Measurements from ENCODE around the gene SEMA3E.

SEMA3E gene

DNA sequence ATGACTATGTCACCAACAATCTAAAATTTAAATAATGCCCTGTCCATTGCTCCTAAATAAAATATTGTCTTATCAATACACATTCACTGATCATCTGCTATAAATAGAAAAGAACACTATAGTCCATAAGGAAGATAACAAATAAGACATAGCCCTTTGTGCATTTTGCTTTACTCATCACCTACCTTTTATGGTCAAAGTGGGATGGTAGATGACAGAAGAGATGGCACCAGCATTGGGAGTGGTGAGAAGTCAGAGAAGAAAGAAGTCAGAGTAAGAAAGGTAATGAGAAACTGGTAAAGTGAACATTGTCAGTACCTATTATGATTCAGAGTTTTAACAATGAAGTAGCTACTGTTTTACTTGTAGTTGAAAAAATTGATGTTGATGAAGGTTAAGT, 31.1 kb downstream of the SEMA3E start:
- Histone ChIP-seq H3K4me2 (no peak overlapping the region), H3K4me1 (ENCODE audit: low read depth, poor library complexity, severe bottlenecking) (no peaks in the 10 kb centered on the region), H3K27me3 (ENCODE audit: insufficient read depth, low read depth) (no peaks in the 10 kb centered on the region), H3K79me2 (ENCODE audit: insufficient read depth, low read depth) (no peaks in the 10 kb centered on the region), H2AFZ (ENCODE audit: low read depth) (no peak overlapping the region), H3K36me3 (ENCODE audit: insufficient read depth) (no peaks in the 10 kb centered on the region), H3K9ac (no peak overlapping the region), H3K27ac (no peak overlapping the region), H3K4me3 (IDR thresholded peaks at IDR 0.05; ENCODE audit: insufficient read depth, low read depth, low read length) (no peak overlapping the region), H4K20me1 (ENCODE audit: insufficient read depth) (no peaks in the 10 kb centered on the region)
- TF ChIP-seq, protein P1, sequence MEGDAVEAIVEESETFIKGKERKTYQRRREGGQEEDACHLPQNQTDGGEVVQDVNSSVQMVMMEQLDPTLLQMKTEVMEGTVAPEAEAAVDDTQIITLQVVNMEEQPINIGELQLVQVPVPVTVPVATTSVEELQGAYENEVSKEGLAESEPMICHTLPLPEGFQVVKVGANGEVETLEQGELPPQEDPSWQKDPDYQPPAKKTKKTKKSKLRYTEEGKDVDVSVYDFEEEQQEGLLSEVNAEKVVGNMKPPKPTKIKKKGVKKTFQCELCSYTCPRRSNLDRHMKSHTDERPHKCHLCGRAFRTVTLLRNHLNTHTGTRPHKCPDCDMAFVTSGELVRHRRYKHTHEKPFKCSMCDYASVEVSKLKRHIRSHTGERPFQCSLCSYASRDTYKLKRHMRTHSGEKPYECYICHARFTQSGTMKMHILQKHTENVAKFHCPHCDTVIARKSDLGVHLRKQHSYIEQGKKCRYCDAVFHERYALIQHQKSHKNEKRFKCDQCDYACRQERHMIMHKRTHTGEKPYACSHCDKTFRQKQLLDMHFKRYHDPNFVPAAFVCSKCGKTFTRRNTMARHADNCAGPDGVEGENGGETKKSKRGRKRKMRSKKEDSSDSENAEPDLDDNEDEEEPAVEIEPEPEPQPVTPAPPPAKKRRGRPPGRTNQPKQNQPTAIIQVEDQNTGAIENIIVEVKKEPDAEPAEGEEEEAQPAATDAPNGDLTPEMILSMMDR (conservative IDR thresholded peaks at IDR 0.05; ENCODE audit: low read depth, low read length) = no peak

DNA sequence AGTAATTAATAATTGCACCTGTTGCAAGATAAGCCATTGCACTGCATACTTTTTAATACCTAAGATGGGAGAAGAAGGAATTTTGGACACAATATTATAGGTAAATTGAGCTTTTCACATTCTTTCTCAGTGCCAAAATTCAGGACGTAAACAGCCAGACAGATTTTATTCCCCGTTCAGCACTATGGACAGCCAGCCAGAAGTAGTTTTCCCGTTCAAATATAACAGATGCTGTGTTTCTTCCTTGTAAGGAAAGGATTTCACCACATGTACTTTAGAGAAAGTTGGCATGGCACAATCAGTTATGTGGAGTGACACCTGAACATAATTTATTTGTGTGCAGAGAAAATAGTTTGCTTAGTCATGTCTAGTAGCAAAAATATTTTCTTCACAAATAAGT, 34.8 kb downstream of the SEMA3E start:
- Histone ChIP-seq H3K4me3 (IDR thresholded peaks at IDR 0.05; ENCODE audit: insufficient read depth, low read depth, low read length) (no peak overlapping the region), H3K4me1 (ENCODE audit: low read depth, poor library complexity, severe bottlenecking) (no peaks in the 10 kb centered on the region)

DNA sequence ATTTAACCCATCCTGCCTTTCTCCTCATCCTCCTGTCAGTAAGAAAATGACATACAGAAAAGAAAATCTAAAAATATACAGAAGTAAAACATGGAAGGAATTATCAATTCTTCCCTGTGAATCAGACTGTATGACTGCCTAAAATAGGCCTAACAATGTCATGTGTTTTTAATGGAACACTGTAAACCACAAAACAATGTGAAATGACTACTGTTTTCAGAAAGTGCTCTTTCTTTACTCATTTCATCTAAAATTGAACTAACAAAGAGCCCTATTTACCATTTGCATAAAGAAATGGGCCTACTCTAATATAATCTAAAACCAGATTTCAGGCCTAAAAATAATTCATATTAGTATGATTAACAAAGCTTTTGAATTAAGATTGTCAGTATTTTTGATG, 35.7 kb downstream of the SEMA3E start:
- Histone ChIP-seq H3K27ac (no peak overlapping the region), H2AFZ (ENCODE audit: low read depth) (no peak overlapping the region), H3K79me2 (ENCODE audit: insufficient read depth, low read depth) (no peaks in the 10 kb centered on the region), H3K4me3 (IDR thresholded peaks at IDR 0.05; ENCODE audit: insufficient read depth, low read depth, low read length) (no peak overlapping the region), H4K20me1 (ENCODE audit: insufficient read depth) (no peaks in the 10 kb centered on the region), H3K36me3 (ENCODE audit: insufficient read depth) (no peaks in the 10 kb centered on the region), H3K27me3 (ENCODE audit: insufficient read depth, low read depth) (no peaks in the 10 kb centered on the region), H3K4me1 (ENCODE audit: low read depth, poor library complexity, severe bottlenecking) (no peaks in the 10 kb centered on the region), H3K9ac (no peak overlapping the region), H3K4me2 (no peak overlapping the region)
- TF ChIP-seq, protein P1 (conservative IDR thresholded peaks at IDR 0.05; ENCODE audit: low read depth, low read length) = no peak

More for the DNA sequence above, 34.8 kb downstream of the SEMA3E start:
- H3K36me3 ChIP-seq (ENCODE audit: insufficient read depth) = no peaks in the 10 kb centered on the region
- no peak overlapping the region for H3K4me2 ChIP-seq
- H3K27me3 ChIP-seq (ENCODE audit: insufficient read depth, low read depth) = no peaks in the 10 kb centered on the region
- H3K9ac ChIP-seq = no peak overlapping the region
- no peak overlapping the region for H2AFZ ChIP-seq (ENCODE audit: low read depth)
- H3K79me2 ChIP-seq (ENCODE audit: insufficient read depth, low read depth) = no peaks in the 10 kb centered on the region
- no peaks in the 10 kb centered on the region for H4K20me1 ChIP-seq (ENCODE audit: insufficient read depth)
- no peak overlapping the region for H3K27ac ChIP-seq
- TF ChIP-seq, protein P1 (conservative IDR thresholded peaks at IDR 0.05; ENCODE audit: low read depth, low read length) = no peak

DNA sequence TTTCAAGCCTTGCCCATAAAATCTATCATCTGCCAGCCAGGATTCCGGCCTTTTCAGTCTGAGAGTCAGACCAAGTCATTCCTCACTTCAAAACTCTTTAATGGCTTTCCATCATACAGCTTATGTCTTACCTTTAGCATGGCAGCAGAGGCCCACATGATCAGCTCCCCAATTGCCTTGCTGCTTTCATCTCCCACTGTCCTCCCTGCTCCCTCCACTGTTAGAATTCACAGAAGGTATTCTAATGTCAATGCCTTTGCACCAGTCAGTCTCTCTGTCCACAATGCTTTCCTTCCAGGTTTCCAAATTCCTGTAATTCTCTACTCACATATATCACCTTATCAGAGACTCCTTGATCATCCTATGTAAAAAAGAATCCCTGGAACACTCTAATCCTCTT, 37.2 kb downstream of the SEMA3E start:
- no peaks in the 10 kb centered on the region for H3K79me2 ChIP-seq (ENCODE audit: insufficient read depth, low read depth)
- no peak overlapping the region for H3K27ac ChIP-seq
- H3K4me2 ChIP-seq = no peak overlapping the region
- no peaks in the 10 kb centered on the region for H3K36me3 ChIP-seq (ENCODE audit: insufficient read depth)
- TF ChIP-seq, protein P1 (conservative IDR thresholded peaks at IDR 0.05; ENCODE audit: low read depth, low read length) = no peak
- H2AFZ ChIP-seq (ENCODE audit: low read depth) = no peak overlapping the region
- no peak overlapping the region for H3K4me3 ChIP-seq (IDR thresholded peaks at IDR 0.05; ENCODE audit: insufficient read depth, low read depth, low read length)
- H4K20me1 ChIP-seq (ENCODE audit: insufficient read depth) = no peaks in the 10 kb centered on the region
- no peaks in the 10 kb centered on the region for H3K4me1 ChIP-seq (ENCODE audit: low read depth, poor library complexity, severe bottlenecking)
- no peak overlapping the region for H3K9ac ChIP-seq
- H3K27me3 ChIP-seq (ENCODE audit: insufficient read depth, low read depth) = no peaks in the 10 kb centered on the region

All from KMS-11 (cell line).